HCT116 (cell line): ENCODE data around the gene MYL4. TPM values are rescaled to one million over a fixed set of nuclear protein-coding genes. Genes with fewer than 3 reads are reported as not detected.
A peak's percentile ranks its signal among the peaks of the same experiment; 100 is the strongest.

Experiments used
- ATAC-seq: fragments of 200-7000 bp; cut with Tn5 transposase; 2 replicates; pipeline ENCODE4 v1.9.1; 2020; ENCODE audit warnings: mild to moderate bottlenecking, moderate library complexity
- BruUV-seq: library from RNA; stranded (reverse); fragments of 400-500 nt; replicated peaks from 2 replicates; lab custom pipeline; 2021; lab: Mats Ljungman, UMichigan
- CTCF ChIA-PET: fragments of 300-600 bp; sonication (Branson Sonifier 250); formaldehyde crosslinking; loops from one replicate; lab custom pipeline; 2021; ENCODE audit warnings: antibody characterized with exemption; lab: Charles Lee
- POLR2A ChIA-PET: fragments of 300-600, 350-600 bp; sonication (Branson Sonifier 250); formaldehyde crosslinking; loops from one replicate; lab custom pipeline; 2021; ENCODE audit warnings: antibody characterized with exemption; lab: Charles Lee
- RAD21 ChIA-PET, 2 experiments: fragments of 300-600 bp; sonication (Branson Sonifier 250); formaldehyde crosslinking; loops; one replicate each; lab custom pipeline; 2023; ENCODE audit warnings: low total read pairs in 2 of 2; ENCODE audit not compliant: uncharacterized antibody in 2 of 2, unreplicated experiment in 2 of 2, low non-redundant PET in 1 of 2; lab: Charles Lee
- DNase-seq: peaks from one replicate; pipeline ENCODE4 v3.0.0-alpha.2; 2010; ENCODE audit warnings: low read depth, low spot score
- H2AFZ ChIP-seq: fragments of 200-600 bp; shearing (Covaris generic), sonication (generic); 2 replicates; pipeline ENCODE4 v1.6.1; 2017; ENCODE audit warnings: low read depth, mixed run types, mixed read lengths, antibody characterized with exemption, low read length; ENCODE audit not compliant: poor library complexity, severe bottlenecking
- H3K27ac ChIP-seq: 2 replicates; pipeline ENCODE4 v1.5.1; 2012; ENCODE audit warnings: low read depth, low read length
- H3K27me3 ChIP-seq: fragments of 200-600 bp; sonication (generic); 2 replicates; pipeline ENCODE4 v1.6.1; 2016; ENCODE audit warnings: mixed run types, low read length, mixed read lengths; ENCODE audit not compliant: insufficient read depth
- H3K36me3 ChIP-seq, 2 experiments: fragments of 200-500 bp in 1 of 2; fragments of 200-600 bp in 1 of 2; sonication (Bioruptor generic) in 1 of 2; sonication (generic) in 1 of 2; 2 replicates each; pipeline versions ENCODE4 v1.5.1 to v1.6.1; 2014 to 2016; ENCODE audit warnings: low read length in 2 of 2, inconsistent platforms in 1 of 2, mixed read lengths in 1 of 2, mixed run types in 1 of 2; ENCODE audit not compliant: insufficient read depth in 2 of 2, control insufficient read depth in 1 of 2
- H3K4me1 ChIP-seq, 2 experiments: fragments of 200-600 bp in 1 of 2; sonication (generic) in 1 of 2; 2 replicates each; pipeline versions ENCODE4 v1.5.1 to v1.6.1; 2012 to 2017; ENCODE audit warnings: low read length in 2 of 2, inconsistent platforms in 1 of 2, mild to moderate bottlenecking in 1 of 2, mixed read lengths in 1 of 2, mixed run types in 1 of 2, moderate library complexity in 1 of 2; ENCODE audit not compliant: insufficient read depth in 2 of 2, control insufficient read depth in 1 of 2
- H3K4me2 ChIP-seq: fragments of 200-600 bp; sonication (generic); 2 replicates; pipeline ENCODE4 v1.6.1; 2017; ENCODE audit warnings: mixed run types, low read length, mixed read lengths
- H3K4me3 ChIP-seq, 2 experiments: fragments of 200-600 bp in 1 of 2; sonication (generic) in 1 of 2; replicated peaks in 1 of 2; 2 replicates each; pipeline ENCODE4 v1.5.1; 2011 to 2016; ENCODE audit warnings: low read length in 2 of 2, control low read depth in 1 of 2, low read depth in 1 of 2, mild to moderate bottlenecking in 1 of 2, mixed read lengths in 1 of 2, mixed run types in 1 of 2
- H3K79me2 ChIP-seq: fragments of 200-600 bp; sonication (generic); 2 replicates; pipeline ENCODE4 v1.6.1; 2017; ENCODE audit warnings: mild to moderate bottlenecking, mixed run types, low read length, moderate library complexity, mixed read lengths; ENCODE audit not compliant: insufficient read depth
- H3K9ac ChIP-seq: fragments of 200-600 bp; sonication (generic); 2 replicates; pipeline ENCODE4 v1.6.1; 2016; ENCODE audit warnings: low read length, mixed read lengths
- H3K9me2 ChIP-seq: fragments of 200-600 bp; sonication (generic), shearing (Covaris generic); 2 replicates; pipeline ENCODE4 v1.6.1; 2017; ENCODE audit warnings: mixed run types, mild to moderate bottlenecking, moderate library complexity; ENCODE audit not compliant: insufficient read depth
- H3K9me3 ChIP-seq, 2 experiments: fragments of 200-500 bp in 1 of 2; fragments of 200-600 bp in 1 of 2; sonication (Bioruptor generic) in 1 of 2; sonication (generic) in 1 of 2; 2 replicates each; pipeline ENCODE4 v1.6.1; 2014 to 2017; ENCODE audit warnings: low read length in 2 of 2, mixed read lengths in 2 of 2, inconsistent platforms in 1 of 2, low read depth in 1 of 2, mild to moderate bottlenecking in 1 of 2, mixed run types in 1 of 2, moderate library complexity in 1 of 2; ENCODE audit not compliant: control insufficient read depth in 1 of 2, insufficient read depth in 1 of 2
- H4K20me1 ChIP-seq: fragments of 200-600 bp; sonication (generic), shearing (Covaris generic); 2 replicates; pipeline ENCODE4 v1.6.1; 2017; ENCODE audit warnings: mixed run types, mild to moderate bottlenecking, moderate library complexity; ENCODE audit not compliant: insufficient read depth
- CBX3 ChIP-seq: IDR thresholded peaks from 2 replicates; pipeline ENCODE4 v1.6.1; 2012; ENCODE audit warnings: low read depth
- CEBPB ChIP-seq: IDR thresholded peaks from 2 replicates; pipeline ENCODE4 v1.6.1; 2012; ENCODE audit warnings: low read depth
- CTCF ChIP-seq, 3 experiments: fragments of 200-600 bp in 1 of 3; sonication (generic) in 1 of 3; IDR thresholded peaks in 2 of 3; conservative IDR thresholded peaks in 1 of 3; 2 replicates each; pipeline ENCODE4 v1.5.1; 2012 to 2017; ENCODE audit warnings: low read depth in 2 of 3, low read length in 2 of 3, antibody characterized with exemption in 1 of 3, borderline replicate concordance in 1 of 3, control low read depth in 1 of 3, mild to moderate bottlenecking in 1 of 3, mixed read lengths in 1 of 3, mixed run types in 1 of 3, moderate library complexity in 1 of 3; ENCODE audit not compliant: insufficient read depth in 1 of 3
- EGR1 ChIP-seq: IDR thresholded peaks from 2 replicates; pipeline ENCODE4 v1.6.1; 2012; ENCODE audit warnings: low read depth
- EZH2phosphoT487 ChIP-seq: fragments of 200-600 bp; IDR thresholded peaks from 2 replicates; pipeline ENCODE4 v1.6.1; 2018; ENCODE audit warnings: antibody characterized with exemption, borderline replicate concordance
- MAX ChIP-seq: IDR thresholded peaks from 2 replicates; pipeline ENCODE4 v1.6.1; 2012
- POLR2AphosphoS5 ChIP-seq: IDR thresholded peaks from 2 replicates; pipeline ENCODE4 v1.6.1; 2011; ENCODE audit warnings: mild to moderate bottlenecking, low read depth, low read length, moderate library complexity
- RAD21 ChIP-seq: IDR thresholded peaks from 2 replicates; pipeline ENCODE4 v1.6.1; 2012; ENCODE audit warnings: low read depth, mild to moderate bottlenecking
- SIN3A ChIP-seq: IDR thresholded peaks from 2 replicates; pipeline ENCODE4 v1.6.1; 2012; ENCODE audit warnings: low read depth
- SP1 ChIP-seq: IDR thresholded peaks from 2 replicates; pipeline ENCODE4 v1.6.1; 2012; ENCODE audit warnings: low read depth
- YY1 ChIP-seq: IDR thresholded peaks from 2 replicates; pipeline ENCODE4 v1.6.1; 2011; ENCODE audit warnings: low read length, low read depth, moderate library complexity, mild to moderate bottlenecking; ENCODE audit not compliant: insufficient replicate concordance; ENCODE audit errors: extremely low read depth
- ZBTB33 ChIP-seq: IDR thresholded peaks from 2 replicates; pipeline ENCODE4 v1.6.1; 2011; ENCODE audit warnings: mild to moderate bottlenecking, low read length, moderate library complexity; ENCODE audit not compliant: insufficient replicate concordance; ENCODE audit errors: extremely low read depth
- intact Hi-C: fragments of 100-400 bp; cut with micrococcal nuclease; formaldehyde crosslinking; loops from 2 replicates; pipeline ENCODE4 v1.10.0; 2022
- total RNA-seq: library from RNA; stranded (reverse); gene quantifications from one replicate; pipeline ENCODE4 v1.2.1, GENCODE V29; 2021; ENCODE audit not compliant: unreplicated experiment

Gene MYL4
- total RNA-seq, 1 experiment from 2014 or later, result 0.32 TPM

- DNase-seq, result peak; percentile 90
- peak; percentile 92 for ATAC-seq
- TF ChIP-seq ZBTB33, result no peak
- no peak for TF ChIP-seq EZH2phosphoT487
- peak; percentile 97 to 100 (median 99) for TF ChIP-seq CTCF (IDR thresholded peaks at IDR 0.05 in 2 of 3, conservative IDR thresholded peaks at IDR 0.05 in 1 of 3; ENCODE audit: borderline replicate concordance in 1 of 3, insufficient read depth in 1 of 3, low read depth in 2 of 3, low read length in 2 of 3)
- no peak for TF ChIP-seq SIN3A
- peak; percentile 73 for TF ChIP-seq YY1
- no peak for TF ChIP-seq SP1
- peak; percentile 90 for TF ChIP-seq MAX
- TF ChIP-seq CBX3, result 0 out of 2 replicates have a peak, but pooled peaks have one; percentile 57
- peak; percentile 98 for TF ChIP-seq EGR1
- TF ChIP-seq RAD21, result peak; percentile 100
- peak; percentile 88 for TF ChIP-seq CEBPB
- TF ChIP-seq POLR2AphosphoS5, result peak; percentile 36; the same call in 1 of the 2 replicates
- TF ChIP-seq, all 23 proteins: peak for 8
- ChIA-PET POLR2A (no interaction called here), RAD21 (interaction anchor here (0.7 to 0.9 kb wide), 2 partner anchors 66 to 86 kb away, joined by 3 read pairs; no protein-coding TSS in a partner anchor), CTCF (interaction anchor here (1.0 to 2.2 kb wide), 3 partner anchors 10 to 86 kb away, joined by 3 to 19 read pairs (median 3); no protein-coding TSS in a partner anchor)
- H3K9ac ChIP-seq, result peak overlapping the region; percentile 32
- no peaks in the 10 kb centered on the region for H3K27me3 ChIP-seq
- H3K36me3 ChIP-seq, result no peaks in the 10 kb centered on the region
- H2AFZ ChIP-seq, result peak overlapping the region; percentile 83
- H3K79me2 ChIP-seq, result no peaks in the 10 kb centered on the region
- H3K27ac ChIP-seq, result no peak overlapping the region
- H3K9me2 ChIP-seq, result no peaks in the 10 kb centered on the region
- no peaks in the 10 kb centered on the region for H4K20me1 ChIP-seq
- H3K4me3 ChIP-seq, result peak overlapping the region; percentile 15 to 21
- H3K4me1 ChIP-seq, result peaks cover 14 to 28% of the 10 kb centered on the region in 2 experiments
- peak overlapping the region; percentile 68 for H3K4me2 ChIP-seq
- BruUV-seq, result no TSS peak
- intact Hi-C loops, result loop anchor here (1.0 kb wide), 2 partner anchors 86 to 386 kb away; no protein-coding TSS in a partner anchor
- H3K9me3 ChIP-seq, result peaks cover 0 to 5% of the 10 kb centered on the region in 2 experiments; a peak in 1 of 4 replicates
These were observed 20.6 kb downstream of the MYL4 start for GRCh38 chr17:47229535-47230443.
